ENCODE results near the gene SEL1L3. TPM values are rescaled to one million over a fixed set of nuclear protein-coding genes. Genes with fewer than 3 reads are reported as not detected.

Gene SEL1L3
- total RNA-seq, 1 donor from 2014 or later = 36.0 TPM

DNA sequence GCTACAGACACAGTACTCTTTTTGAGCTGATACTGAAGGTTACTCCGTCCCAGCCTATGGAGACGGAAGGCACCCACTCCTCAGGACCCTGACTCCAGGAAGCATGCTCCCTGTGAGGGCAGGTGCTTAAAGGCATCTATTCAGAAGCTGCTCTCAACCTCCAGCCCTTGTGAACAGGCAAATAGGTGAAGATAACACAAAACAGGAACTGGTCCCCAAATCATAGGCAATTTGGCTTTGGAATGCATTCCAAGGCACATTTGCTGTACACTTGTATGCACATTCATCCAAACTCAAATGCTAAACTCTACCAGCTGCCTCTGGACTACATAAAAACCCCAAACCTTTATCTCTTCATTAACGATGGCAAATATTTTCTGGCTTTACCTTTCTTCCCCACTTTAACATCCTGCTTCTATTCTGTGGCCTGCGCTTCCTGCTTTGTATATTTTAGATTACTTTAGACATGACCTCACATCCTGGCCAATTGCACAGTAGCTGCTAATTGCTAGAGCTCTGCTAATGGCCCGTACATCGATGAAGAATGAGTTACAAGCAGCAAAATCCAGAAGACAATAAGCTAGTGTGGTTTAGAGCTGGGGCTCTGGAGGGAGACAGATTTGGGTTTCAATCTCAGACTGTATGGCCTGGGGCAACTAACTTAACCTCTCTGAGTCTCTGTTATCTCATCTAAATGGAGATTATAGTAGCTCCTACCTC lies 3.2 kb downstream of the SEL1L3 start:
- intact Hi-C loops (cut with micrococcal nuclease) = loop anchor here (2.0 to 10.0 kb wide), 7 partner anchors 17 to 1155 kb away; partner anchors contain the start of genes PI4K2B, RBPJ, TBC1D19 and ZCCHC4
- peak; percentile 25 for DNase-seq (ENCODE audit: low spot score)
- Mint-ChIP-seq H3K9me3 (no peaks in the 10 kb centered on the region), H3K27me3 (ENCODE audit: insufficient read depth) (no peaks in the 10 kb centered on the region), H3K4me1 (ENCODE audit: low read depth) (peaks cover 70% of the 10 kb centered on the region), H3K36me3 (ENCODE audit: low read depth) (peaks cover 13% of the 10 kb centered on the region), H3K4me3 (peak overlapping the region; percentile 99), H3K27ac (peak overlapping the region; percentile 88)

DNA sequence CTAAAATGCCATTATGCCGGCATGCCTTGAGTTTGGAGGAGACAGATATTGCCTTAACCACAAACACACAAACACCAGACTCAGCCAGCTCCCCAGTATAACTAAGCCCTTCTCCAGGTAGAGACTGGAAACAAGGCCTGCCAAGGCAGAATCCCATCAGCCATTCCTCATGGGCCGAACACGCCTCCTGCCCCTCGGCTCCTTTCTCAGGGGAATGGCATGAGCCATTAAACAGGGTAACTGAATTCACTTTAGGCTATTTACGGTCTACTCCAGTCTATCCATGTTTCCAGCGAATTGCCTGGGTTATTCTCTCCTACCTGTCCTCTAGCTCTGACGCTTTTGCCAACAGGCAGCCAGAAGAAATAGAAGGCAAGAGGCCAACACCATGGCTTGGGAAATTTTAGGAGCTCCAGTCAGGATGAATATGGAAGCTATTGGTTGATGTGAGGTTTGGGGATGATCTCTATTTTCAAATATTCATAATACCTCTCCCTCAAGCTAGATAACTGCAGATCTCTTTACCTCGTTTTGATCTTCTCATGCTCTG lies 4.9 kb downstream of the SEL1L3 start:
- no peak for DNase-seq (ENCODE audit: low spot score)
- intact Hi-C loops (cut with micrococcal nuclease) = loop anchor here (5.0 kb wide), 1 partner anchor 889 kb away; no protein-coding TSS in a partner anchor
- Mint-ChIP-seq H3K4me1 (ENCODE audit: low read depth) (peaks cover 74% of the 10 kb centered on the region), H3K36me3 (ENCODE audit: low read depth) (peaks cover 13% of the 10 kb centered on the region), H3K27ac (no peak overlapping the region), H3K9me3 (no peaks in the 10 kb centered on the region), H3K27me3 (ENCODE audit: insufficient read depth) (no peaks in the 10 kb centered on the region), H3K4me3 (no peak overlapping the region)

DNA sequence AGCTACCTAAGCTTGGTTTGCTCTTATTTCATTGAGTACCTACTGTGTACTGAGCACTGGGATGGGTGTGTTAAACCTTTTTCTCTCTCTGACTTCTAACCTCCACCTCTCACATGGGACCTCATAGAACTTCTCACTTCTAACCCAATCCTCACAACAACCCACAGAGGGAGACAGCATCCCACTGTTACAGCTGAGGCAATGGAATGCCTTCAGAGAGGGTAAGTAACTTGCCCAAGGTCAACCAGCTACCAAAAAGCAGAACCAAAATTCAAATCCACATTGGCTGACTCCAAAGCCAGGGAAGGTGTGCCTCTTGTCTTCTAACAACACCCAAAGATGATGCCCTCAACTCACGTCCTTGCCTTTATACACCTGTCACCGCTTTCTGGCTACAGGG lies 5.4 kb downstream of the SEL1L3 start:
- Mint-ChIP-seq H3K9me3 (no peaks in the 10 kb centered on the region), H3K27ac (no peak overlapping the region), H3K4me3 (no peak overlapping the region), H3K27me3 (ENCODE audit: insufficient read depth) (no peaks in the 10 kb centered on the region), H3K36me3 (ENCODE audit: low read depth) (peaks cover 13% of the 10 kb centered on the region), H3K4me1 (ENCODE audit: low read depth) (peaks cover 79% of the 10 kb centered on the region)
- no peak for DNase-seq (ENCODE audit: low spot score)
- intact Hi-C loops (cut with micrococcal nuclease) = loop anchor here (5.0 kb wide), 1 partner anchor 890 kb away; no protein-coding TSS in a partner anchor

DNA sequence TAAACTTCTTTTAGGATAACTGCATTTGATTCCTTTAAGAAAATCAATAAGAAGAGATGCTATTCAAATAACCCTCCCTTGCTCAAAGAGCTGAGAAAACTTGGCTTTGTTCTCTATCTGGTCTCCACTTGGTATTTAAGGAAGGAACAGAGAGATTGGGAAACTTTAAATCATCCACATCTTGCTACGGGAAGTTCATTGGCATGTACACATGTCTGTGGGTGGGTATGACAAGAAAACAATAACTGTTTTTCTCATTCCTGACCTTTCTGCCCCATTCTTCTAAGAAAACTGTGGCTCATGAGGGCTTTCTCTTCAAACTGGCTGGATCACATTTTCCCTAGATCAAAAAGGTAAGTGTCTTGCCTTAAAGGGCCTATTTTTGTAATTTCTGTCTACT lies 6.0 kb downstream of the SEL1L3 start:
- Mint-ChIP-seq H3K4me3 (no peak overlapping the region), H3K27me3 (ENCODE audit: insufficient read depth) (no peaks in the 10 kb centered on the region), H3K36me3 (ENCODE audit: low read depth) (peaks cover 10% of the 10 kb centered on the region), H3K9me3 (no peaks in the 10 kb centered on the region), H3K27ac (peak overlapping the region; percentile 50), H3K4me1 (ENCODE audit: low read depth) (peaks cover 79% of the 10 kb centered on the region)
- intact Hi-C loops (cut with micrococcal nuclease) = loop anchor here (5.0 kb wide), 1 partner anchor 891 kb away; no protein-coding TSS in a partner anchor
- no peak for DNase-seq (ENCODE audit: low spot score)

DNA sequence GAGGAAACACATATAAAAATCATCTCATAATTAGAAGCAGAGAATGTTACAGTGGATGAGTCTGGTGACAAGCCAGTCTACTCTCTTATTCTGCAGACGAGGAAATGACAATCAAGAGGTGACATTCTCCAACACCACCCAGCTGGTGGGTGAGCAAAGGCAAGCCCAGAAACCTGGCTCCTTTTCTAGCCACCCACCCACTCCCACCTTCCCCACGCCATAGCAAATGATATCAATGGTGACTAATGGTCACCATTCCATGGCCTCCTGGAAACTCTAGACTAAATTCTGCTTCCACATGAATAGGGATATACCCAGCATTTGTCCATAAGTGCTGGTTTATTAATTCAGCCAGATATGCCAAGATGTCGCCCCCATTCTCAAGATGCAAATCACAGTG lies 10.7 kb downstream of the SEL1L3 start:
- intact Hi-C loops (cut with micrococcal nuclease) = no loop called here
- H3K4me1 Mint-ChIP-seq (ENCODE audit: low read depth) = peaks cover 69% of the 10 kb centered on the region
- no peak overlapping the region for H3K27ac Mint-ChIP-seq
- peaks cover 2% of the 10 kb centered on the region for H3K27me3 Mint-ChIP-seq (ENCODE audit: insufficient read depth)
- peaks cover 14% of the 10 kb centered on the region for H3K36me3 Mint-ChIP-seq (ENCODE audit: low read depth)
- no peak for DNase-seq (ENCODE audit: low spot score)
- no peak overlapping the region for H3K4me3 Mint-ChIP-seq
- no peaks in the 10 kb centered on the region for H3K9me3 Mint-ChIP-seq

DNA sequence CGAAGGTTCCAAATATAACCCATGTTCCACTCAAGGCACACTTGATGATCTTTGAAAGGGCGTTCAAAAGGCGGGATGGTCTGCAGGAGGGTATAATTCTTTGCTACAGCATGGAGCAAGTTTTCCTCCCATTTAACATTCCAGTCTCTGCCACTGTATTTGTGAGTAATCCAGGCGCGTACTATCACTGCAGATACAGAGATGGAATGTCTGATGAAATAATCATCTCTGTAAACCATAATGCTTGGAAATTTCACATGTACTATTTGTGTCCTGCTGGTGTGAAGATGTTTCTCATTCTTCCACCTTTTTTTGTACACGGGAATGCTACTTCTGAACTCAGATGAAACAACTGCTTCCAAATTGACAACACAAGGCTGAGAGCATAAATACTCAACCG lies 15.5 kb downstream of the SEL1L3 start:
- peaks cover 62% of the 10 kb centered on the region for H3K4me1 Mint-ChIP-seq (ENCODE audit: low read depth)
- no peak overlapping the region for H3K27ac Mint-ChIP-seq
- H3K4me3 Mint-ChIP-seq = no peak overlapping the region
- H3K27me3 Mint-ChIP-seq (ENCODE audit: insufficient read depth) = peaks cover 2% of the 10 kb centered on the region
- no peak for DNase-seq (ENCODE audit: low spot score)
- peaks cover 28% of the 10 kb centered on the region for H3K36me3 Mint-ChIP-seq (ENCODE audit: low read depth)
- intact Hi-C loops (cut with micrococcal nuclease) = no loop called here
- no peaks in the 10 kb centered on the region for H3K9me3 Mint-ChIP-seq

DNA sequence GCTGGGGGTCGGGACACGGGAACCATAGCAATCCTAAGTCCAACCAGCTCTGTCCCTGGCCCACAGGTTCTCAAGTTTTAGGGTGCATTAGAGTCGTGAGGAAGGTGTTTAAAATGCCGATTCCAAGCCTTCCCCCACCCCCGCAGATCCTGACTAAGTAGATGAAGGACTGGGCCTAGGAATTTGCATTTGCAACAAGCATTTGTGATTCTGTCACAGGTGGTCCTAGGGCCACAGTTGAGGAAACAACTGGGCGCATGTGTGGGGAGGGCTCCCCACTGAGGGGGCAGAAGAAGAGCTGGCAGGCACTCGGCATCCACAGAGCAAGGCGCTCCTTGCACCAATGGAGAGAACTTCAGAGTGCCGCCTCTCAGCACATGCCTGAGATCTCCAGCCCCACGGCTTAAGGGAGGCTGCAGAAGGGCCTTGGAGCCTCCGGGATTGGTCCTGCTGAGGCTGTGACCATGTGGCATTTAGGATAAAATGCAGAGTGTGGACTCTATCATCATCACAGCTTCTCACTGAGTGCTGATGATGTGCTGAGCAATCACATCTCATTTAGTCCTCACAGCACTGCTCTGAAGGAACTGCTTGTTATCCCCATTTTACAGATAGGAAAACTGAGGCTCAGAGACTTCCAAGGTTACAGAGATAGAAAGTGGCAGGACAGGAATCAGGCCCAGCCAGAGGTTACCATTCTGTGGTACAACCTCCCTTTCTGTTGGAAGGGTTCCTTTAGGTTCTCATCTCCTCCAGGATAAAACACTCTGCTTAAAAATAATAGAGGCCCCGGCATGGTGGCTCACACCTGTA lies 16.7 kb downstream of the SEL1L3 start:
- Mint-ChIP-seq H3K9me3 (no peaks in the 10 kb centered on the region), H3K27me3 (ENCODE audit: insufficient read depth) (peaks cover 2% of the 10 kb centered on the region), H3K27ac (no peak overlapping the region), H3K36me3 (ENCODE audit: low read depth) (peaks cover 28% of the 10 kb centered on the region), H3K4me3 (no peak overlapping the region), H3K4me1 (ENCODE audit: low read depth) (peaks cover 65% of the 10 kb centered on the region)
- intact Hi-C loops (cut with micrococcal nuclease) = loop anchor here (1.0 kb wide), 1 partner anchor 68 kb away; the partner anchor contains the start of gene SMIM20
- DNase-seq (ENCODE audit: low spot score) = no peak

DNA sequence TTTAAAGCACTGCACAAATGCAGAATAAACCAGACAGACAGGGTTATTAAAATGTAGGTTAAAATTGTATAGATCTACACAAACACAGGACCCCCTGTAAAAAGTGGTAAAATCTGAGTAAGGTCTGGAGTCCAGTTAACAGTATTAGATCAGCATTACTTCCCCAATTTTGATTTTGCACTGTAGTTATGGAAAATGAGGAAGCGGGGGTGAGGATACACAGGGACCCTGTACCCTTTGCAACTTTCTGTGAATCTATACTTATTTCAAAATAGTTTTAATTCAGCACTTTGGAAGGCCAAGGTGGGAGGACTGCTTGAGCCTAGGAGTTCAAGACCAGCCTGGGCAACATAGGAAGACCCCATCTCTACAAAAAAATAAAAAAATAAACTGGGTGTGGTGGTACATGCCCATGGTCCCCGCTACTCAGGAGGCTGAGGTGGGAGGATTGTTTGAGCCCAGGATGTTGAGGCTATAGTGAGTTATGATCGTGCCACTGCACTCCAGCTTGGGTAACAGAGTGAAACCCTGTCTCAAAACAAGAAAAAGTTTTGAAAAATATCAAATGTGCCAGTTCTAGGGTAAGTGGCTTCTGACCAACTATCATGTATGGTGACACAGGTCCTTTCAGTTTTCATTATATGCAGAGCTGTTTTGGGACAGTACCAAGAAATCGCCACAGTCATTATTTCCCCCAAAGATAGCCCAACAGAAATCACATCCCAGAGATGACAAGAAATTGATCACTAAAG lies 17.7 kb downstream of the SEL1L3 start:
- no peaks in the 10 kb centered on the region for H3K9me3 Mint-ChIP-seq
- H3K4me1 Mint-ChIP-seq (ENCODE audit: low read depth) = peaks cover 59% of the 10 kb centered on the region
- peaks cover 2% of the 10 kb centered on the region for H3K27me3 Mint-ChIP-seq (ENCODE audit: insufficient read depth)
- H3K27ac Mint-ChIP-seq = no peak overlapping the region
- no peak for DNase-seq (ENCODE audit: low spot score)
- H3K36me3 Mint-ChIP-seq (ENCODE audit: low read depth) = peaks cover 28% of the 10 kb centered on the region
- H3K4me3 Mint-ChIP-seq = no peak overlapping the region
- intact Hi-C loops (cut with micrococcal nuclease) = loop anchor here (1.0 kb wide), 1 partner anchor 69 kb away; the partner anchor contains the start of gene SMIM20

DNA sequence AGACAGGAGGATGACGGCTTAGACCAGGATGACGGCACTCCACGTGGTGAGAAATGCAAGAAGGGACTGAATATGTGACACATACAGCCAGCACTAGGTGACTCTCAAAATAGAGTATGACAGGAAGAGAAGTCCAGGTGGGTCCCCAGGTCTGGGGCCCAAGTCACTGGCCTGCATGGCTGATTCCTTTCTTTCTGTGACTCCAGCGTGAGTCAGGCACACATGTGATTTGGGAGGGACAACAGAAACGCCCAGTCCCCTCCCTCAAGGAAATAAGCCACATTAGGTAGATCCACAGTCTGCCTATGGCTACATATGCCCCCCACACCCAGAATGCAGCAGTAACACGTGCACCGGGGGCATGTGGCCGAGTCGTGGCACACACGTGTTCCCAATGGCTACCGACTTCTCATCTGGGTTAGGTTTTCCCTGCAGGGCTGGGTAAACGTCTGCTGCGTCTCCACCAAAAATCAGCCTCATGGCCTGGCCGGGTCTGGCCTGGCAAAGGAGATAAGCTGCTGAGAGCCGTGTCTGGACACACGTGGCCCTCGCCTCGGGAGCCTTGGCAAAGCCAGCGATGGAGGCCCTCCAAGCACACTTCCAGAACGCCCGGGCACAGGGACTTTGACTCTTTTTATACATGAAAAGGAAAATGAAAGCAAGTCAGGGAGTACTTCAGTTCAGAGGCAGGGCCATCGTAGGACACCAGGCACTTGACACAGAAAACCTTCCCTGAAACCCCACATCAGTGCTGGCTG lies 19.3 kb downstream of the SEL1L3 start:
- intact Hi-C loops (cut with micrococcal nuclease) = loop anchor here (2.0 kb wide), 1 partner anchor 17 kb away; no protein-coding TSS in a partner anchor
- Mint-ChIP-seq H3K27ac (peak overlapping the region; percentile 74), H3K36me3 (ENCODE audit: low read depth) (peaks cover 30% of the 10 kb centered on the region), H3K4me1 (ENCODE audit: low read depth) (peaks cover 47% of the 10 kb centered on the region), H3K27me3 (ENCODE audit: insufficient read depth) (no peaks in the 10 kb centered on the region), H3K4me3 (peak overlapping the region; percentile 65), H3K9me3 (no peaks in the 10 kb centered on the region)
- no peak for DNase-seq (ENCODE audit: low spot score)

DNA sequence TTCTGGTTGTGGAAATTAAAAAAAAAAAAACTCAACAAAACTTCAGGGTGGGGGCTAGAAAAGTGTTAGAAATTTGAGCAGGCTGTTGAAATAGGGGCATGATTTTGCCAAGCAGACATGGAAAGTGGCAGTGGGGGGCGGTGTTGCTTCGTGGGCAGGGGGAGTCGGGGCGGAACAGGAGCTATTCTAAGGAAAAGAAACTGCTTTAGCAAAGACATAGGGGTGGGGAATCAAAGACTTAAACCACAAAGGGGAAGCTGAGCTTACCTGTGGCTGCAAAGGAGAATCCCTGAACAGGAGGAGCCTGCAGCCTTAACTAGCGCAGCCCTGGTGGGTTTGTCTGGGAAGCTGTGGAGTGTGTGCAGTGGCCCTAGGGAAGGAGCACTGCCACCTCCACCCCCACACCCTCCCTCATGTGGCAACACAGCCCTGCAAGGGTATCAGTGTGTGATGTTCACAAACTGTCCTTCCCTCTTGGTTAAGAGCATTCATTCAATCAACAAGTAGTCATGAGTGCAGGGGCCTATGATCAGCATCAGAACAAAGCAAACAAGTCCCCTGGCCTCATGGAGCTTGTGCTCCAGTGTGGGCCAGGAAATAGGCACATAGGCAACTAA lies 20.5 kb downstream of the SEL1L3 start:
- Mint-ChIP-seq H3K4me3 (no peak overlapping the region), H3K27me3 (ENCODE audit: insufficient read depth) (no peaks in the 10 kb centered on the region)
- intact Hi-C loops (cut with micrococcal nuclease) = loop anchor here (2.0 kb wide), 1 partner anchor 18 kb away; no protein-coding TSS in a partner anchor

DNA sequence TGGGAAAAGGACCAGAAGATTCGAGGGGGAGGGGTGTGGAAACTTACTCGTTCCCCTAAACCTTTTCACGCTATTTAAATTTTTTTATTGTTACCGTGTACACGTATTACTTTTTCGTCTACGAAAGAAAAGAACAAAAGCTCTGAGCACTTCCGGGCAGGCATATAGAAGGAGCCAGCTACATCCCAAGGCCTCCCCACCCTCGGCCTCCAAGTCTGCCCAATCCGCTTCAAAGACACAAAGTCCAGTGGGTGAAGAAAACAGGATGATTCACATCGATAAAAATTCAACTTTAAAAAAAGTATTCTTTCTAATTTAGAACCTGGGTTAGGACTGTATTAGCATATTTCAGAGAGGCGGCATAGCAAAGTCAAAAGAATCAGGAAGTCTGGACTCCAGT lies 23.1 kb downstream of the SEL1L3 start:
- Mint-ChIP-seq H3K27me3 (ENCODE audit: insufficient read depth) (no peaks in the 10 kb centered on the region), H3K4me3 (no peak overlapping the region), H3K36me3 (ENCODE audit: low read depth) (peaks cover 18% of the 10 kb centered on the region), H3K4me1 (ENCODE audit: low read depth) (peaks cover 33% of the 10 kb centered on the region), H3K27ac (no peak overlapping the region), H3K9me3 (no peaks in the 10 kb centered on the region)
- DNase-seq (ENCODE audit: low spot score) = no peak
- intact Hi-C loops (cut with micrococcal nuclease) = no loop called here

More for the DNA sequence above, 20.5 kb downstream of the SEL1L3 start:
- peaks cover 36% of the 10 kb centered on the region for H3K4me1 Mint-ChIP-seq (ENCODE audit: low read depth)
- no peaks in the 10 kb centered on the region for H3K9me3 Mint-ChIP-seq
- H3K27ac Mint-ChIP-seq = peak overlapping the region; percentile 86
- no peak for DNase-seq (ENCODE audit: low spot score)
- peaks cover 24% of the 10 kb centered on the region for H3K36me3 Mint-ChIP-seq (ENCODE audit: low read depth)
